Left lobe of liver (tissue), 2 donors: Measurements from ENCODE around the gene COL4A1. TPM values are rescaled to one million over a fixed set of nuclear protein-coding genes. Genes with fewer than 3 reads are reported as not detected.

Source experiments
- ATAC-seq: fragments of 200-7000 bp; cut with Tn5 transposase; one replicate; pipeline ENCODE4 v1.9.1; 2020; ENCODE audit warnings: mild to moderate bottlenecking, moderate library complexity
- DNase-seq: peaks from one replicate; pipeline ENCODE4 v3.0.0-alpha.2; 2020; ENCODE audit warnings: low spot score
- total RNA-seq: library from RNA; stranded (reverse); gene quantifications from one replicate; pipeline ENCODE4 v1.2.1, GENCODE V29; 2021
- donor health status: DM: no; HTN: no; CAD: no; lungs with moderate emphysema.
- donor health status: DM: no; HTN: yes; CAD: no.

COL4A1 gene
- total RNA-seq, 1 donor from 2014 or later = 9.1 TPM

DNA sequence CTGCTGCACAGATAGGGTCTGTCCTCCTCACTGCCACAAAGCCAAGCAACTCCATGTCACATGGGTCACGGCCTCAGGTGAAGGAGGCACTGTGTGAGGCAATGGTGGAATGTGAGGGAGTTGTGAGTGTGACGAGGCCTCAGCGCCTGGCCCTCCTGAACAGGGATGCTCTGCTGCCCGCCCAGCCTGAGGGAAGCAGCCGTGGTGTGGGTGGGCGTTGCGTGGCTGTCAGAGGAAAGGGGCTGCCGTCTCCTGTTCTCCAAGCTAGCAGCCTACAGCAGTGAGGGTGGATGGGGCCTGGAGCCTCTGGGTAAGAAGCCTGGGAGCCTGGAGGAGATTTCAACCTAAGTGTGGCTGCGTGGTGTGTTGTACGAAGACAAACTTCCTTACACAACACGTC is 125.0 kb downstream of the COL4A1 start:
- DNase-seq (no peak), ATAC-seq (no peak)

DNA sequence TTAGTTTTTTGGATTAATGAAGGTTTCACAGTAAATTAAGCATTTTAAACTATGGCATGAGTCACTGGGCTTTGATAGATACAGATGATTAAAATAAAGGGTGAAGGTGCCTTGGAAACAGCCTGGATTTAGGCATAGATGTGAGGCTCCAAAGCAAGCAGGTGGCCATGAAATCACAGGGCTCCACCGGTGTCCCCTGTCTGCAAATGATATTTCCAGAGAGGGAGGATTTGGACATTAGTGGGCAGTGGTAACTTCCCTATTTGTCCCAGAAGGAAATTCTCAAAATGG is 127.2 kb downstream of the COL4A1 start:
- DNase-seq = no peak
- no peak for ATAC-seq

DNA sequence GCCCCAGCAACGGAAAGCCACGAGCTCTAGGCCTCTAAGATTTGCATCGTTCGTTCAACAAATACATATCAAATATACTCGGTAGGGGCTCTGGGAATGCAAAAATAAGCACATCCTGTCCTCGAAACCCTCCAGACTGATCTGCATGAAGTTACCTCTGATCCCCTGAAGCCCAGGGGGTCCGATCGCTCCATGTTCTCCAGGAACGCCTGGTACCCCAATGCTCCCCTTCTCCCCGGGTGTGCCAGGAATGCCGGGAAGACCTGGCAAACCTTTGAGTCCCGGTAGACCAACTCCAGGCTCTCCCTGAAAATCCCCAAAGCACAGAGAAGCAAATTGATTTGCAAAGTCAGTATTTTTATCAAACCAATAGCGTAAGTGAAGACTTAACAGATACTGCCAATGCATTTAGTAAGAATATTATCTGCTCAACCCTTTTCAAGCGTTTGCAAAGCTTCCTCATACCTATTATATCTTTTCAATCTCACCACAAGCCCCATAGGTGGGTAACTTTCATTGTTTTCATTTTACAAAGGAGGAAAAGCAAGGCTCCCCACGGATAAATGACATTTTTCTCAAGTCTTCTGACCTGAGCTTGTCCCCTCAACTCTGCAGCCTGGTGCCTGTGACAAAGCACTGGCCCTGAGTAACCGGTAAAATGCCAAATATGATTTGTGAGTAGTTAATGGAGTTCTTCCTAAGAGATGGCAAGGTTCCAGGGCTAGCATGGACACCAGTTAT is 127.7 kb downstream of the COL4A1 start:
- ATAC-seq (no peak), DNase-seq (no peak)

- no peak for ATAC-seq
Measured at GRCh38 chr13:110177790-110178189, 129.2 kb downstream of the COL4A1 start.

GRCh38 chr13:110176431-110176830 is 130.5 kb downstream of the COL4A1 start:
- DNase-seq (no peak), ATAC-seq (no peak)

More at GRCh38 chr13:110177790-110178189, 129.2 kb downstream of the COL4A1 start:
- no peak for DNase-seq

DNA sequence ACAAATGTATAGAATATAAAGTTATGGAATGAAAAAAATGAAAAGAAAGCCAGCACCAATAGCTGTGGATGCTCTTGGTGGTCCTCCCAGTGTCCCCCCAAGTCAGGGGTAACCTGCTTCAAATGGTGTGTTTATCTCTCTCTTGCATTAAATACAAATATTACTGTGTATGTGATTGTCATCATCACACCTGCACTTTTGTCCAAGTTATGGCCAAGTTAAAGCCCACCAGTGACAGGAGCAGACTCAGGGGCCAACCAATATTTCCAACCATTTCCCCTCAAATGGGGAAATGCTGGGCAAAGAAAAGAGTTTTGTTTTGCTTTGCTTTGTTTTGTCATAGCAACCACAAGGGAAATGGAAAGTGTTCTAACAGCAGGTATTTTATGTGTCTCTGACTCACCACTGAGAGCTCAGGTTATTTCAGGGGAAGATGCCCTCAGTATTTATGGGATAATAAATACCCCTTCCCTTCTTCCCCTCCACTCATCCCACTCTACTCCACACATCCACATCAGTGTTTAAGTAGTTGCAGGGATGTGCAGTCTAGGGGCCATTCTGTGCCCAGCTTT is 133.6 kb downstream of the COL4A1 start:
- no peak for ATAC-seq
- no peak for DNase-seq

- ATAC-seq = no peak
- no peak for DNase-seq
Measured at GRCh38 chr13:110170882-110171281, 136.1 kb downstream of the COL4A1 start.

DNA sequence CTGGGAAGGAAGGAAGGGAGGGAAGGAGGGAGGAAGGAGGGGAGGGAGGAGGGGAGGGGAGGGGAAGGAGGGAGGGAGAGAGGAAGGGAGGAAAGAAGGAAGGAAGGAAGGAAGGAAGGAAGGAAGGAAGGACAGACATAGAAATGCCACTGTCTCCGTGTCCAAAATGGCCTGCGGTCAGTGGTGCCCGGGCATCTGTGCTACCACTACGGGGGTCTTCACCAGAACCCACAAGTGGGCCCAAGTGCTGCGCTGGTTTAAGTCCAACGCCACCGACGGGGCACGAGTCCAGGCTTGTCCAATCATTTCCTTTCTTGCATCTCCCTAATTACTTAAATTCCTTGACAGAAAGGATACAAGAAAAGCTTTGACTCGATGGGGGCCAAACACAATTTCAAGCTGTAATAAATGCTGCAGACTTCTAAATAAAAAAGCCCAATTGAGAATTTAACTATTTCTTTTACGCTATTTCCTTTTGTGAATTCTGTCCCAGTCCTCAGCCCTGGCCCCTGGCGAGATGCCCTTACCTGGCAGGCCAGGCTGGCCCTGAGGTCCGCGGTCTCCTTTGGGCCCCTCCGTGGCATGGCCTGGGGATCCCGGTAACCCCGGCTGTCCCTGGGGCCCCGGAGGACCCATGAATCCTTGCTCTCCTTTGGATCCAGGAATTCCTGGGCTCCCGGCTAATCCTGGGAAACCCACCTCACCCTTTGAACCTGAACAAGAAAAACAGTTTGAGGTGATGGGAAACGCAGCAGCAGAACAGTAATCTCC is 136.8 kb downstream of the COL4A1 start:
- no peak for DNase-seq
- no peak for ATAC-seq

DNA sequence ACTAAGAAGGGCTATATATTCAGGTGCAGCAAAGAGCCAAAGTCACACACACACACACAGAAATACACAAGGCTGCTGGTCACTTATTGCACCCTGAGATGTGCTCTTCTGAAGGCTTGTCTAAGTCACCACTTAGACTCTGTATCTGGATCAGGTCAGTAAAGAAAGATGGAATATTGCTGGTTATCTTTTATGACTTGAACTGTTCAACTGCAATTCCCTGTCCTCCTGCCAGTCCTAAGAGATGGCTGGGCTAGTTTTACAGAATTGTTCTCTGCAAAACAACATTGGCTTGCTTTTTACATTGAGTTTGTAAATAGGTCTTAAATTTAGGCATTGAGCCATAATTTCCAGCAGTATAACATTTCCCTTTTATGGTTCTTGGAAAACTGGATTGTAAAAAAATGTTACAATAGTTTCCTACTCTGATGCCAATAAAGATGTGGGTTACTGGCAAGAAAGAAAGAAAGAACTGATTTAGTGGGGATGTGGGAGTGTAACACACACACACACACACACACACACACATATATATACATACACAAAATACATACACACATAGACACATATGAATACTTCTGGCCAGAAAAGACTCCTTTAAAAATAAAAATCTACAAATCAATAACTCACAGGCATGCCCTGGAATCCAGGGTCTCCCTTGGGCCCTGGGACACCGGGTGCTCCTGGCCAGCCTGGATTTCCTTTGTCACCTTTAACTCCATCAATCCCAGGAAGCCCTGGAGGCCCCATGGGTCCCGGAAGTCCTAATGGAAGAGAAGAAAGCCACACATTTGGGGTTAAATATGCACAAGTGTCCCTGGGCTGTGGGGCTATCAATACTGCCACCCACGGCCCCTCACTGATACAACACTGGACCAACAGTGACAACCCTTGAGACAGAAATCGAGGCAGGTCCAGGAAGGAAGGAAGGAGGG is 137.7 kb downstream of the COL4A1 start:
- DNase-seq = no peak
- no peak for ATAC-seq

DNA sequence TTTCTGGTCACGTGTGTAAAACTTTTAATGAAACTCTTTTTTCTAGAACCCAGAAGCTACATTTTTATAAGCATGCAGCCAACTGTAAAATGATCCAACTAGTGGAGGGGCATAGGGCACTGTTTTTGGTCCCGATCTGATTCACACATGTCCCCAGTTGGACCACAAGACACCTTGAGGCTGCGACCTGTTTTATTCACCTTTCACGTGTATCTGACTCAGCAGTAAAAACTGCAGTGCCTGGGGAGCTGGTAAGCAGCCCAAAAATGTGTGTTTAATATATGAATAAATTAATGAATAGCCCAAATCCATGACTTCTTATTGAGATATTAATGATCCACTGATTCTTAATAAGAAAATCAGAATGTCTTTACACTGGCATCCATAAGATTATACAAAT is 140.4 kb downstream of the COL4A1 start:
- no peak for ATAC-seq

DNA sequence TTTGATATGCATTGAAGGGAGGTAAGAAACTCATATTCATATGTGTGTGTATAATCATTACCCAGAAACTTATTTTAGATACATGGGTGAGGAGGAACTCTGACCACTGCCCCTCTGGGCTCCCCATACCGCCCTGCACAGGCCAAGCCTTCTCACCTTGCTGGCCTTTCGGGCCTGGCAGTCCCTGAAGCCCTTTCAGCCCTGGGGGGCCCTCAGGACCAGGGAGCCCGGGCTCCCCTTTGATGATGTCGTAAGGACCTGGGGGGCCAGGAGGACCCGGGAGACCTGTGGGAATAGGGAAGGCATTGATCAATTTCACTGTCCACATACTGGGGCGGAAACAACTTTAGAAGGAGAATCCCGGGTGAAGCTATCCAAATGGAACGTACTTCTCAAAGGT is 142.3 kb downstream of the COL4A1 start:
- ATAC-seq = no peak
- DNase-seq = no peak

More for the DNA sequence above, 140.4 kb downstream of the COL4A1 start:
- DNase-seq = no peak

GRCh38 chr13:110162866-110163658 is 143.9 kb downstream of the COL4A1 start:
- no peak for ATAC-seq
- no peak for DNase-seq

- no peak for ATAC-seq
- no peak for DNase-seq
Measured at GRCh38 chr13:110162053-110162452, 144.9 kb downstream of the COL4A1 start.

DNA sequence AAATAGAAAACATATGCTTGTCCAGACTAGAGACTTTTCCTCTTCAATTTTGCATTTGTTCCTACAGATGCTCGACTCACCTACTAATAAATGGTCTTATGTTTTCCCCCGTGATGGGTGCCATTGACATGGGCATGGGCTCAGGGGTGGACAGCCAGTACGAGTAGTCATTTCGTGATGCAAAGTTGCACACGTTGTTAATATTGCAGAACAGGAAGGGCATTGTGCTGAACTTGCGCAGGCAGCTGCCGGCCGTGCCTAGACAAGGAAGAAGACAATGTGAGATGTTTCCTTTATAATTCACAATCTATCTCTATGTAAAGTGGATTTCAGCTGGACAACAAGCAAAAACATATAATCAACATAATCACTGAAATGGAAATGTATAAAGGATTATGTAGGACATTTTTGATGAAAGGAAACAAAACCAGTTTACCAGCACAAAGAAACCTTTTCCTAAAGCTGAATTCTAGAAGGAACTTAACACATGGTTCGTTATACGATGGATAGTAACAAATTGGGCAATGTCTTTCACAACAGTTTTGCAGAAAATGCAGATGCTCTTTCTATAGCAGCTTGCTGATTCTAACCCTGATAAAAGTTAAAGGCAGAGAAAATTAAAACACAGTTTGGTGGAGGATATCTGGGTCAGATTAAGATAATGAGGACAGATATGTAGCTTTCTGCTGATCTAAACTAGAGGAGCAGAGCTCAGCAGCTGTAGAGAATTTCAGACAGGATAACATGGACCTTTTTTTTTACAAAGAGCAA is 145.7 kb downstream of the COL4A1 start:
- DNase-seq (no peak), ATAC-seq (peak; percentile 44)

DNA sequence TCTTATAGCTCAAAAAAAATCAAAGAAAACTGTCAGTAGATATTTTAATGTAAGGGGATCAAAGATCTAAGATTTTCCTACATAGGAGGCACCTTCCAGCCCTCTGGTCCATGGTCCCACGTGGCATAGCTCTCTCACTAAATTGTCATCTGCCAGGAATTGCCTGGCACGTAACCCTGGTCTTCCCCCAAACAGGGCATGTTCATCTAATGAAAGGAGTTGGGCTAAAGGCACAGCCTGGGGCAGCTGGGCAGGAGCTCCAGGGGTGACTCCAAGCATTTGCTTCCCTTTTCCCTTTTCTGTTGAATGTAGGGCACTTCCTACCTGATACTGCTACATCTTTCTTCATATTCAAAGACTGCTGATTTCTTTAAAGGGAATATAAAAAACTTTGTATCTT is 148.7 kb downstream of the COL4A1 start:
- ATAC-seq (no peak), DNase-seq (no peak)

DNA sequence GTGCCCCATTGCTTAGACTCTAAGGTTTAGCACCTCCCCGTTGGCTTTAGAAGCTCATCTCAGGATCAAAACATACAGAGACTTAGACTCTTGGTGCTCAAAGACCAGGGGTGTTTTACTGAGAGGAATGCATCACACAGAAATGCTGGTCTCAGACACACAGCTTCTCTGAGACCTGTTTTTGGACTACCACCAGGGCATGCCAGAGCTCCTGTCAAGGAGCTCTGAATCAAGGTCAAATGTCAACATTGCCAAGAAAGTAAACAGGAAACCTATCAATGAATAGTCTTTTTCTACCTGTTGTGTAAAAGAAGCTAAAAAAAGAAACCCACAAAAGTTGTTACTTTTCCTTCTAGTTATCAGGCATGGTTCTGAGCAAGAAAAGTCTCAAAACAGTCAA is 149.2 kb downstream of the COL4A1 start:
- no peak for ATAC-seq
- DNase-seq = no peak

DNA sequence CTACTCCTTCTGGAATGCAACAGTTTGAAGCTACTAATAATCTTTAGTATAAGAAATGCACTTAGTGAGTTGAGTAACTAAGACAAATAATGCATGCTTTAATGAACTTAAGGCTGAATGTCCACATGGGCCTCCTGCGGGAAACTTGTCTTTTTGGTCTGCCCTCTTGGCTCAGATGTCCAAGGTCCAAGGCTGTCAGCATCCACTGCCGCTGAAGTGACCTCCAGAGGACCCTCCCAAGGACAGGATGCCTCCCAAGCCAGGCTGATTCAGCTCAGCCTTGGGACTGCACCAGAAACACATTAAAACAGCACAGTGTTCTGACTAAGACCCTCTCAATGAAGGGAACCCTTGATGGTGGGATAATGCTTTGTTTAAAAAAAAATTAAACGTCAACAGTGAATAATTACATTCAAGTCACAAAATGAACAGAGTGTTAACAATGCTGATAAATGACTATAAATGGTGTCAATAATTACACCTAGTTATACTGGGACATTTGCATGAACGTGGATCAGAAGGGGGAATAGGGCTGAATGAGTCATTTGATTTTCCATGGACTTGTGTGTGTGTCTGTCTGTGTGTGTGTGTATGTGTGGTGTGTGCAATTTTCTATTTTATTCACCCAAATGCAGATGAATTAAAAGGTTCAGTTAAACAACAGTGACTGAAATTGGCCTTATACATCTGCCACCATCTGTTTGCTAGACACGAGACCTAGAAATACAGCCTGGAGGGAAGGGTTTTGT is 150.5 kb downstream of the COL4A1 start:
- ATAC-seq (no peak), DNase-seq (no peak)

- no peak for DNase-seq
- no peak for ATAC-seq
Measured at GRCh38 chr13:110155072-110155471, 151.9 kb downstream of the COL4A1 start.

GRCh38 chr13:110154410-110154933 is 152.5 kb downstream of the COL4A1 start:
- ATAC-seq = no peak
- DNase-seq = no peak
